Measurements from ENCODE around the gene UQCRH.

Gene UQCRH

GRCh38 chr1:46303038-46303871 is at the start of gene UQCRH, which contains the start of gene LRRC41:
UQCRH (plus strand) TSS chr1:46303698; CDS start chr1:46303767, 69 bp downstream.
LRRC41 (minus strand) TSS chr1:46303616; CDS start chr1:46303322, 294 bp downstream.
- DNase-seq = peak; percentile 95

GRCh38 chr1:46254668-46255067 is 48.8 kb upstream of the UQCRH start:
- DNase-seq = no peak

DNA sequence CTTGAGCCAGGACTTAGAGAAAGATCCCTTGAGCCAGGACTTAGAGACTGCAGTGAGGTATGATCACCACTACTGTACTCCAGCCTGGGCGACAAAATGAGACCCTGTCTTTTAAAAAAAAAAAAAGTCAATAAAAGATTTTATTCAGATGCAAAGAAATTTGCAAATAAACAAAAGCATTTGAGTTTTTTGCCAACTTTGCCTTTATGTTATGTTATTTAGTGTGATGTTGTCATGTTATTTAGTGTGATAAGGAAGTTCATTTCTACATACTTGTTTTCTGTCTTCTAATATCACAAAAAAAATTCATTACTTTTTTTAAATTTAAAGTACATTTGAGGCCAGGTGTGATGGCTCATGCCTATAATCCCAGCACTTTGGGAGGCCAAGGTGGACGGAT is 47.0 kb upstream of the UQCRH start:
- no peak for DNase-seq

DNA sequence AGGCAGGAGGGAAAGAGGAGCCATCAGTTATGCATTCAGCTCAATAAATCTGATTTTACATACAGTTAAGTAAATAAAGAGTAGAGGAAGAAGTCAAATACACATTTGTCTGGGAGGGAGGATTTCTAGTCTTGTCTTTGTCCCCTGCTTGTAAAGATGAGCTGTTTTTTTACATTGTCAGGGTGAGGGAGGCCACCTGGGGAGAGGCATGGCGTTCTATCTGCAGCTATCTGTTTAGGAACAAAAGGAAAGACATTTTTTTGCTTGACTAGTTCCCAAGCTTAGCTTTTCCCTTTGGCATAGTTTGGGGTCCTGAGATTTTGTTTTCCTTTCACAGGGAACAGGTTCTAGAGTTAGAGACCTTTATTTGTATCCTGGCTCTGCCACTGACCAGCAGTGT is 41.0 kb upstream of the UQCRH start:
- no peak for DNase-seq

DNA sequence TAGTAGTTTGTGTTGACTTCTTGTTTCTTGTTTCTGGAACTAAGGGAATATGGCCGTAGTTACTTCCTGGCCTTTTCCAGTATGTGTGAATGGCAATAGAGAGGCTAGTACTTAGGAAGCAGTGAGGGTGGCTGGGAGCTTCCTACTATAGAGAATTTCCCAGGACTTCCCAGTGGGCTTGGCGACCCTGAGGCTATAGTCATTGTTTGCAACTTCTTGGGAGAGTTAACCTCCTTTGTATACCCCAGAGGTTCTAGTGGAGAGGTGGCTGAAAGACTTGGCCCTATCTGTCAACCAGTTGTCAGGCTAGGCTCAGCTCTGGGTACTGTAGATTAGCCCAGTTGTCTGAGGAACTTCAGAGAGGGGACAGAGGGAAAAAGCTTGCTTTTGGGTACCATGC is 40.4 kb upstream of the UQCRH start:
- DNase-seq = no peak

DNA sequence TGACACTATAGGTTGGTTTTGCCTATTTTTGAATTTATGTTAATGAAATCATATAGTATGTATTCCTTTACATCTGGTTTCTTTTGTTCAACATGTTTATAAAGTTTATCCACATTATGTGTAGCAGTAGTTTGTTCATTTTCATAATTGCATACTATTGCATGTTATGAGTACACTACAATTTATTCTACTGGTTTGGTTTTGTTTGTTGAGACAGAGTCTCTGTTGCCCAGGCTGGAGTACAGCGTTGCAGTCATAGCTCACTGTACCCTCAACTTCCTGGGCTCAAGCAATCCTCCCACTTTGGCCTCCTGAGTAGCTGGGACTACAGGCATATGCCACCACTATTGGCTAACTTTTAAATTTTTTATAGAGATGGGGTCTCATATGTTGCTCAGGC is 34.9 kb upstream of the UQCRH start:
- no peak for DNase-seq

DNA sequence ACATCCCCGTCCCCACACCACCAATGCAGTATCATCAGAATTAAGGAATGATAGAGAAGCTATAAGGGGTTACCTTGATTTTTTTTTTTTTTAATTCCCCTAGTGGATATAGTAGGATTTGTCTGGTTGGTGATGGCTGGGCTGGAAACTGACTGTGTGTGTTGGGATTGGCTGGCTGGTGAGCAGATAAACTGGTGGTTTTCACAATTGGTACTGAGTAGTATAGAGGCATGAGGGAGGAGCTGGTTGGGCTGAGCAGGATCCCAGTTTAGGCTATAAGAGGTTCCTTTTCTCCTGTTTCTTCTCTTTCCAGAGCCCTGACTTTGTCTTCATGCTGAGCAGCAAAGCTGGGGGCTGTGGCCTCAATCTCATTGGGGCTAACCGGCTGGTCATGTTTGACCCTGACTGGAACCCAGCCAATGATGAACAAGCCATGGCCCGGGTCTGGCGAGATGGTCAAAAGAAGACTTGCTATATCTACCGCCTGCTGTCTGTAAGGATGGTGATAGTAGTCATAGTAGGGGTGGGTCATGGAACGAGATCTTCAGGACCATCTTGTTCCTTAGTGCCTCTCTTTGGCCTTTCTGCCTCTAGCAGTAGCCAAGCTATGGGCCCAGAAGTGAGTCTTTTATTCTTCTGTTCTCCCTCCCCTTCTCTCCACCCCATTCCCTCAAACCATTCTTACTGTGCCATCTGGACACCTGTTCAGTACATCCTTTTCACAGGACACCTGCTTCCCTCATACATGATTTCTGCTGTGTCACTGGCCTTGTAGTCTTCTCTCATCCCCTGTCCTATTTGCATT is 29.1 kb upstream of the UQCRH start:
- DNase-seq = no peak

GRCh38 chr1:46275030-46275337 is 28.5 kb upstream of the UQCRH start:
- no peak for DNase-seq

- DNase-seq = no peak
Measured at GRCh38 chr1:46277658-46278373, 25.7 kb upstream of the UQCRH start.

GRCh38 chr1:46278807-46279206 is 24.7 kb upstream of the UQCRH start:
- DNase-seq = no peak

DNA sequence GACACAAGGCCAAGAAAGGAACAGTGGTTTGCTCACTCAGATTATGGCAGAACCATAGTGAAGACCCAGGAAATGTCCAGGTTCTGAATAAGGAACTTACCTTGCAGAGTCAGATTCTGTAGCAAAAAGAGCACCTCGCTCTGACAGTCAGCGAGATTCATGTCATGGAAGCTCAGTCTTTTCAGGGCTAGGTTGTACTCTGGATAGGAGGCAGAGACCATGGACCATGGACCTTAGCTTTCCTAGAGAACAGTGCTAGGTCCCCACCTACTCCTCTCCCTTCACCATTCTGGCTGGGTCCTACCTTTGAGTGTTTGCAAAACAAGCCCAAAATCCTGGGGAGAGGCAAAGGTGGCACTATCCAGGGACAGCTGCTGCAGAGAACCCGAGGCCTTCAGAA is 23.4 kb upstream of the UQCRH start:
- no peak for DNase-seq

GRCh38 chr1:46281021-46281420 is 22.5 kb upstream of the UQCRH start:
- DNase-seq = no peak

- no peak for DNase-seq
Measured at GRCh38 chr1:46284058-46284457, 19.4 kb upstream of the UQCRH start.

GRCh38 chr1:46284597-46285564 is 18.6 kb upstream of the UQCRH start:
- no peak for DNase-seq

GRCh38 chr1:46285730-46286477 is 17.6 kb upstream of the UQCRH start:
- peak; percentile 63 for DNase-seq

- DNase-seq = no peak
Measured at GRCh38 chr1:46288485-46289133, 14.9 kb upstream of the UQCRH start.

DNA sequence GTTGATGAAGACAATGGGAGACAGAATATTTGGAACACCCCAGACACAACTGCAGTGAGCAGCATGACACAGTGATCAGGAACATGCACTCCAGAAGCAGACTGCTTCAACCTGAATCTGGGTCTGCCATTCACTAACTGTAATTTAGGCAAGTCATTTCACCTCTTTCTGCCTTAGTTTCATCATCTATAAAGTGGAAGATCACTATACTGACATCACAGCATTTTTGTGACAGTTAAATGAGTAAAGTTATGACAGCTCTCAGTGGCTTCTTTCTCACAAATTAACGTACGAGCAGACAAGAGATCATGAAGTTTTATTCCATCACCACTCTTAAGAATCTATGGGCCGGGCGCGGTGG is 14.4 kb upstream of the UQCRH start:
- DNase-seq = no peak

- no peak for DNase-seq
Measured at GRCh38 chr1:46289976-46290375, 13.5 kb upstream of the UQCRH start.

GRCh38 chr1:46295306-46295705 is 8.2 kb upstream of the UQCRH start:
- DNase-seq = no peak

DNA sequence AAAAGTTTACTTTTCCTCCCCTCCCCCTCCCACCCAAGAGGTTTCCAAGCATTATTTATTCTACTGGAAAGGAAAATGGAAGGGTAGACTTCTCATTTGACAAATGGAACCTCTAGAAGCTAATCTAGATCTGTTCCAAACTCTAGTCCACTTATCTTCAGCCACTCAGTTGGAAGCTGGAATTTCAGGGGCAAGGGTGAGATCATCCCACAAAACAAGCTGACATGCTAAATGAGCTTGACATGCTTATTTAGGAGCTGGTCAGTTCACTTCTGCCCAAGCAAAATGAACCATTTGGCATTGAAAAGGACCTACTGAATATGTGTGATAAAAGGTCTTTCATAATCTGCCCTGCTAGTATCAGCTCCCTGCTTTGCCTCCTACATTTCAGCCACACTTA is 5.1 kb upstream of the UQCRH start:
- no peak for DNase-seq
